Measurements from ENCODE around the gene HECTD4.

GRCh38 chr12:112166051-112167015 is 215.9 kb downstream of the HECTD4 start:
- TF ChIP-seq, protein P1, sequence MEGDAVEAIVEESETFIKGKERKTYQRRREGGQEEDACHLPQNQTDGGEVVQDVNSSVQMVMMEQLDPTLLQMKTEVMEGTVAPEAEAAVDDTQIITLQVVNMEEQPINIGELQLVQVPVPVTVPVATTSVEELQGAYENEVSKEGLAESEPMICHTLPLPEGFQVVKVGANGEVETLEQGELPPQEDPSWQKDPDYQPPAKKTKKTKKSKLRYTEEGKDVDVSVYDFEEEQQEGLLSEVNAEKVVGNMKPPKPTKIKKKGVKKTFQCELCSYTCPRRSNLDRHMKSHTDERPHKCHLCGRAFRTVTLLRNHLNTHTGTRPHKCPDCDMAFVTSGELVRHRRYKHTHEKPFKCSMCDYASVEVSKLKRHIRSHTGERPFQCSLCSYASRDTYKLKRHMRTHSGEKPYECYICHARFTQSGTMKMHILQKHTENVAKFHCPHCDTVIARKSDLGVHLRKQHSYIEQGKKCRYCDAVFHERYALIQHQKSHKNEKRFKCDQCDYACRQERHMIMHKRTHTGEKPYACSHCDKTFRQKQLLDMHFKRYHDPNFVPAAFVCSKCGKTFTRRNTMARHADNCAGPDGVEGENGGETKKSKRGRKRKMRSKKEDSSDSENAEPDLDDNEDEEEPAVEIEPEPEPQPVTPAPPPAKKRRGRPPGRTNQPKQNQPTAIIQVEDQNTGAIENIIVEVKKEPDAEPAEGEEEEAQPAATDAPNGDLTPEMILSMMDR (conservative IDR thresholded peaks at IDR 0.05; ENCODE audit: low read length) = no peak
- TF ChIP-seq EZH2phosphoT487 (IDR thresholded peaks at IDR 0.05; ENCODE audit: borderline replicate concordance, low read depth, low read length) = no peak
